Central memory CD4-positive, alpha-beta T cell (primary cell): ENCODE results near the gene LINGO1.

Experiments used
- DNase-seq: peaks from one replicate; pipeline ENCODE4 v3.0.0; 2022

The LINGO1 gene

DNA sequence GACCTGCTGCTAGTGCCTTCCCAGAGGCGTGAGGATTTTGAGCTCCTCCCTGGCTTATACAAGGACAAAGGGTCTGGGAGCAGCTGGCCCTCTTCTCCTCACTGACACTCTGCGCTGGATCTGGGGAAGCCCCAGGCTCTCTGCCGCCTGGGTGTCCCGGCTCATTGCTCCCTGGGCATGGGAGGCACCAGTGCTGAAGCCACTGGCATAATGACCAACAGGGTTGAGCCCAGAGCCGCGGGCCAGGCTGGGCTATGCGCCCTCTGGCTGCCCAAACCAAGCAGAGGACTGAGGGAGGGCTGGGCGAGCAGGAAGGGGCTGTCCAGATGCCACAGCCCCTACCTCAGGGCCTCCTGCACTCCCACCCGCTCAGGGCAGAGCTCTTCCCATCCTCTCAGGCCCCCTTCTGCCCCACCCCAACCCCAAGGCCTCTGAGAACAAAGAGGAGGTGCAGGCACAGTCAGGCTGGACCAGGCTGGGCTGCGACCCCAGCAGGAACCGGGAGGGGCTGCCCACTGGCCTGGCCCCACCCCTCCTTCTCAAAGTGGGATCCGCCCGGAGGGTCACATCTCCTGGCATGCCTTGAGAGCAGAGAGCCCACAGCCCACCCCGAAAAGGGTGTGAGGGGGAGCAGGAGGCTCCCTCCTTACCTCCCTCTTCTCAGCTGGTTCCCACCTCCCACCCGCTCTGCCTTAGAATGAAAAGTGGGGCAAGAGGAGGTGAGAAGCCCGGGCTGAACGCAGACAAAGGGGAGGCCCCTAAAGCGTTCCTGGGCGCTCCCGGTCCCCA is 1.6 kb downstream of the LINGO1 start:
- DNase-seq: no peak

DNA sequence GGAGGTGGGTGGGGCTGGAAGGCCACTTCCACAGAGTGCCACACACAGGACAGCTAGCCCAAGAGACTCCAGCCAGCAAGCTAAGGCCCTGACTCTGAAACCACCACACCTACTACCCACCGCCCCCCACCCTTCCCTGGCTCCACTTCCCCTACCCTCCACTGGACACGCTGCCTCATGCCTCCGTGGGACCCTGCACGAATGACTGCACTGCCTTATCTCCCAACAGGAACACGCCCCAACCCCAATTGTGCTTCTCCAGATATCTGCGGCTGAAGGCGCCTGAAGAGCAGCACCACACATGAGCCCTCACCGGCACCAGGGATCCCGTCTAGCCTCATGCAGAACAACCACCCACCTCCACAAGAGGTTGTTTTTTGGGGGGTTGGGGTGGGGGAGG is 2.7 kb downstream of the LINGO1 start:
- DNase-seq: no peak

- no peak for DNase-seq
Measured at GRCh38 chr15:77629070-77630030, 3.4 kb downstream of the LINGO1 start.

DNA sequence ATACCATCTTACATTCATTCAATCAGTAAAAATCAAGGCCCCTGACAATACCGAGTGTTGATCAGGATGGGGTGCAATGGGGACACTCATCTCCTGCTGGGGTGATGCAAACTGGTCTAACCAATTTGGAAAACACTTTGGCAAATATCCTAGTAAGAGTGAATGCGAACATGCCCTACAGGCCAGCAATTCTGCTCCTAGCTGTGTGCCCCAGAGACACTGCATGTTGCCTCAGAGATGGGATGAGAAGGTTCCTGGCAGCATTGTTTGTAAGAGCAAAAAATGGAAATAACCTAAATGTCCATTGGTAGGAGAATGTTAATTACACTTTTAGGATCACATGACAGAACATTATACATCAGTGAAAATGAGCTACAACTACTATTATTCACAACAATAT is 4.7 kb downstream of the LINGO1 start:
- DNase-seq: no peak

GRCh38 chr15:77627581-77627980 is 5.1 kb downstream of the LINGO1 start:
- DNase-seq: no peak

DNA sequence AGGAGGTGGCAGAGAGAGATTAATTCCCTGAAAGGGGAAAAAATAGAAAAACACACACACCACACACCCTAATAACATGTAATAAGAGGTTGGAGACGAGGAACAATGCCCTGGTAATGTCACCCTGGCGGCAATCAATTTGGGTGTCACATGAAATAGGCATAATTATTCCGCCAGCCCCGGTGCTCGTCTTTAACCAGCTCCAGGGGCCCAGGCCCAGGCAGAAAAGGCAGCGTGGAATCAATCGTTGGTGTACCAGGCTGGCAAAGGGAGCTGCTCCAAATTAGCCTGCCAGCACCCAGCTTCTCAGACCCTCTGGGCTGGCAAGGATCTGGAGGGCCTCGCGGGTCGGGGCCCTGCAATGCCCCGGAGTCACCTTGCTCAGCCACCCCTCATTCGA is 5.6 kb downstream of the LINGO1 start:
- no peak for DNase-seq

GRCh38 chr15:77626002-77626401 is 6.7 kb downstream of the LINGO1 start:
- DNase-seq: no peak

DNA sequence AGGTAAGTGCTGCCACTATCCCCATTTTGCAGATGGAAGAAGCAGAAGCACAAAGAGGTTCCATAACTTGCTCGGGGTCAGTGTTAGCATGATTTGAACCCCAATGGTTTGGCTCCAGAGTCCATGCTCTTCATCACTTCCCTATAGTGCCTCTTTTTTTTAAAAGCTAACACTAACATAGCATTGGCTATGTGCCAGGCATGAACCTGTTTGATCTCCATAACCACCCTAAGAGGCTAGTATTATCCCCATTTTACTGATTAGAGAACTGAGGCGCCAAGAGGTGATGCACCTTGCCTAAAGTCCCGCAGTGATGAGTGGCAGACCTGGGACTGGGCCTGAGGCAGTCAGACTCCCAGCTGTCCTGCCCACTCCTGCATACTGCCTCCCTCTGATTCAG is 7.3 kb downstream of the LINGO1 start:
- DNase-seq: no peak

DNA sequence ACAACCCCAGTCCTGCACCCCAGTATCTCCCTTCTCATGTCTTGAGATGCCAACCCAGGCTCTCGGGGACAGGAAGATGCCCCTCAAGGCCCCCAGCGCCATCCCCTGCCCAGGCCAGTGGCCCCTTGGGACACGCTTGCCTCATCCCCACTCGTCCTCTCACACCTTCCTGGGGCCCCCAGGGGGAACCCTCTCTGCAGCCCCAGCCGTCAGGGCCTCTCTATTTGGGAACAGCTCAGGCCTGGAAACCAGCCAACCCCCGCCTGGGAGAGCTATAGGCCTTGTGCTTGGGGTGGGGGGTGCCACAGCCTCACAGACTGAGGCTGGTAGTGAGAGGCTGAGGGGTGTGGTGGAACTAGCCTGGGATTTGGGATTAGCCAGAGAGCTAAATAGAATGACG is 7.8 kb downstream of the LINGO1 start:
- DNase-seq: no peak

- no peak for DNase-seq
Measured at GRCh38 chr15:77623755-77624524, 8.8 kb downstream of the LINGO1 start.

GRCh38 chr15:77622934-77623754 is 9.6 kb downstream of the LINGO1 start:
- DNase-seq: no peak

DNA sequence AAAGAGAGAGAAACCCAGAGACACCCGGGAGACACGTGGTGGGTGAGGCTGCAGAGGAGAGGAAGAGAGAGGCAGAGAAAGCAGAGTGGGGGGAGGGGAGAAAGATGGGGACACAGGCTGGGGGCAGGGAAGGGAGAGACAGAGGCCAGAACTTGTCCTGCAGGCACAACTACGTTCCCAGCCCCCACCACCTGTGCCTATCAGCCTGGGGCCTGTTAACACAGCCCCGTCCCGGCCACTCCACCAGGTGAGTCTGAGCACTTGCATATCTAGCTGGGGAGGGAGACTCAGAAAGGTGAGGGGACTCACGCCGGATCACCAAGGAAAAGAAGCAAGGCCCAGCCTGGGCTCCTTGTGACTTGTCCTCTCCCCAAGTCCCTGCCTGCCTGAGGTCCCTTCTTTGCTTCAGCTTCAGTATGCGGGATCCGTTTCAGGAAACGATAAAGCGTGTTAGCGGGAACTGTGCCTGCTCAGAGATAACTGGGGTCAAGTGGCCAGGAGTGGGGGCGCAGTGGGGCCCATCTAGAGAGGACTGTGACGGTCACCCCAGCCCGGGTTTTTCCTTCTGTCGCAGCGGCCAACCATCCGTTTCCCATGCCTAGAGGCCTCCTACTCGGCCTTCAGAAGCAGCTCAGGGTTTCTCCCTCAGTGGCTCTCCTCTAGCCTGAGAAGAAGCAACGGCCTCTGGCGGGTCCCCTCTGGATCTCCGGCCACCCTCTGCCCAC is 10.3 kb downstream of the LINGO1 start:
- DNase-seq: no peak

DNA sequence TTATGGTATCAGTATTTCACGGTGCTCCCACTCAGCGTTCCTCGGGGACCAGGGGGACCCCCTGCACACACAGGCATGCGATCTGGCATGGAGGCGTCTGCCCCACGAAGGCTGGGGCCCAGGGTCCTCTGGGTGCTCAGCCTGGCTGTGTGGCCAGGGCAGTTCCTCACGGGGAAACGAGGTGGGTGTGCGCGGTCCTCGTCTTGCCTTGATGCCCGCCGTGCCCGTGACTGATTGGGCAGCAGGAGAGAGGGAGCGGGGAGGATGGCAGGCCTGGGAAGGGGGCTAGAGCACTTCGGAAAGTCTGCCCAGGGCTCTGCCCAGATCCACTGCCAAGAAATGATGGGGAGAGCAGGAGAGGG is 10.9 kb downstream of the LINGO1 start:
- DNase-seq: no peak

DNA sequence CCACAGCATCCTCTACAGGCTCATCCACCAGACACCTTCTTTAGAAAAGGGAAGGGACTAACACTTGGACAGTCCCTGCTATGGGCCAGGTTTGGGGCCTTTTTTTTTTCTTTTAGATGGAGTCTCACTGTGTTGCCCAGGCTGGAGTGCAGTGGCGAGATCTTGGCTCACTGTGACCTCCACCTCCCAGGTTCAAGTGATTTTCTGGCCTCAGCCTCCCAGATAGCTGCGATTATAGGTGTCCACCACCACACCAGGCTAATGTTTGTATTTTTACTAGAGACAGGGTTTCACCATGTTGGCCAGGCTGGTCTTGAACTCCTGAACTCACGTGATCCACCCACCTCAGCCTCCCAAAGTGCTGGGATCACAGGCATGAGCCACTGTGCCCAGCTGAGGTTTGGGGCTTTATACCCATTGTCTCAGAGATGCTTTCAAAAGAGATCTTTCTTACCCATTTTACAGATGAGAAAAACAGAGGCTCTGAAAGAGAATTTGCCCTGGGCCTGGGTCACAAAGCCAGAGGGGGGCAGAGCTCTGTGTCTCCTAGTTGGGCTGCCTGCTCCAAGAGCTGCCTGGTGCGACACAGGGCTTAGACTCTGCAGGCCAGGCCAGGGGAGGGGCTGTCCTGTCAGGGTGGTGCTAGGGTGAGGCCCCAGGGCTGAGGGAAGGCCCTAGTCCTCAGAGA is 11.6 kb downstream of the LINGO1 start:
- DNase-seq: no peak

DNA sequence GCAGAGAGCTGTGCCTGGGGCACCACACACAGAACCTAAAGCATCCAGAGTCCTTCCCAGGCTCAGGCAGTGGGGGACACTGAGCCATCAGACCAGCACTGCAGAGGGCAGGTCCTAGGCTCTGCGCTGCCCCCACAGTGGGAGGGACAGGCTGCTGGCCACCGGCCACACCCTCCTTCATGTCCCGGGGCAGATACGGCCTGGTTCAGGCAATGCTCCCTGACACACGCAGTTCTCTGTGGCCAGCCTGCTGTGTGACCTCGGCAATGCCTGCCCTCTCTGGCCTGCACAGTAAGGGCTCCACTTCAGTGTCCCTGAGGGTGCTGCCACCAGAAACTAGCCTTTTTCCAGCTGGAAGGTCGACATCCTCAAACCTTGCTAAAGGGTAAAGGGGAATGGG is 12.4 kb downstream of the LINGO1 start:
- DNase-seq: no peak

DNA sequence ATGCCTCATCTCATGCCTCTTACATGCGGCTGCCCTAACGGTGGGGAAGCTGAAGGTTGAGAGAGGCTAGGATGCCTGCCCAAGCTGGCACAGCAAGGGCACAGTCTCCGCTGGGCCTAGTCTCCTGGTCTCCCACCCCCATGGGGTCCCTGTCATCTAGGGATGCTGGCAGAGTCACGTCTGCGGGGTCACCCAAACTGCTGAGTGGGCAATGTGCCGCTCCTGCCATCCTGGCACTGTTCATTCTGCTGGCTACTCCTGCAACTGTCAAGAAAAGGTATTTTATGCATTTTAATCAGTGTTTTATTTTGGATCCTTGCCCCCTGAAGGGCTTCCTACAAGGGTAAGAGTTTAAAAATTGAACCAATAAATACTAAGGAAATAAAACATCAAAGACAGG is 12.8 kb downstream of the LINGO1 start:
- no peak for DNase-seq

DNA sequence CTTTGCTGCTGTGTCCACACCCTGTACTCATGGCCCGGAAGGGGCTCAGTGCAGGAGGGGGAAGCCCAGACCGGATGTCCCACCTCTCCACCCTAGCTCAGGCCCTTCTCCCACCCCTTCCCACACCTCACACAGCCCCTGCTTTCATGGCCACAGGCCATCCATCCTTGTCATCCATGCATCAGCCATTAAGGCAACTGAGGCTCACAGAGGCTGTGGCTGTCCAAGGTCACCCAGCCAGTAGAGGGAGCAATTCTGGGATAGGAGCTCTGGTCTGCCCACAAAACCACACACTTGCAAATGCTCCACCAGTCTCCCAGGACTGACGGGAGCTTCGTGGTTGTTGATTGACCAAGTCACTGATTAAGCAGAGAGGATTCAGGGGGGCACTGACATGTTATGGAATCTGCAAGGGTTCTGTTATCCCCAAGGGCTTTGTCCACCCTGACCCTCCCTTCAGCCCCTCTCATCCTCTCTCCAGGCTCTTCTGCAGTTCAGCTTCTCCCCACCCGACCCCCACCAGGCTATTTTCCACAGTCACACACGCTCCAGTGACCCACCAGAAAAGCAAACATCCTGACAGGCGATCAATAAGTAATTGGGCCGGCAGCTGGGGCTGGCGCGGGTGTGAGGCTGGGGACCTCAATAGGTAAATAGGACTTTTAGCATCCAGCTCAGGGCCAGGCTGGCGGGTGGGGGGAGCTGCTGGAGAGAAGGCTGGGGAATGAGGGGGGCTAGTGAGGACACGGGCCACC is 15.1 kb downstream of the LINGO1 start:
- no peak for DNase-seq

DNA sequence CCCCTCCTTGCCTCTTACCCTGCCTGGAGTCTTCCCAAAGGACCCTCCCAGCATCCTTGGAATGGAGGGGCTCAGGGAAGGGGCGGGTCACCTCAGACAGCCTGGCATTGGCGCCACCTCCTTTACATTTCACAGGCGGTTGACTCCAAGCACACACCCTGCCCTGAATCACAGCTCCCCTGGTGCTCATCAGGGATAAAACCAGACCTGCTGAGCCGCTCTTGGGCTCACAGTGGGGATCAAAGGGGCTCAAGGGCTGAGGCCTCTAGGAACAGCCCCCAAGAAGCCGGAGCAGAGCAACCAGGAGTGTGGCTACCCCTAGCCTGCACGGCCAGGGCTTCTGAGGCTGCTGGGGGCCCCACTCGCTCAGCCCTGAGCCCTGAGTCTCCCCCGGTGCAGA is 16.6 kb downstream of the LINGO1 start:
- no peak for DNase-seq

- no peak for DNase-seq
Measured at GRCh38 chr15:77615472-77615871, 17.2 kb downstream of the LINGO1 start.

- DNase-seq: no peak
Measured at GRCh38 chr15:77614251-77614806, 18.4 kb downstream of the LINGO1 start.
